ENCODE measurements around the gene WDR64.

The WDR64 gene

DNA sequence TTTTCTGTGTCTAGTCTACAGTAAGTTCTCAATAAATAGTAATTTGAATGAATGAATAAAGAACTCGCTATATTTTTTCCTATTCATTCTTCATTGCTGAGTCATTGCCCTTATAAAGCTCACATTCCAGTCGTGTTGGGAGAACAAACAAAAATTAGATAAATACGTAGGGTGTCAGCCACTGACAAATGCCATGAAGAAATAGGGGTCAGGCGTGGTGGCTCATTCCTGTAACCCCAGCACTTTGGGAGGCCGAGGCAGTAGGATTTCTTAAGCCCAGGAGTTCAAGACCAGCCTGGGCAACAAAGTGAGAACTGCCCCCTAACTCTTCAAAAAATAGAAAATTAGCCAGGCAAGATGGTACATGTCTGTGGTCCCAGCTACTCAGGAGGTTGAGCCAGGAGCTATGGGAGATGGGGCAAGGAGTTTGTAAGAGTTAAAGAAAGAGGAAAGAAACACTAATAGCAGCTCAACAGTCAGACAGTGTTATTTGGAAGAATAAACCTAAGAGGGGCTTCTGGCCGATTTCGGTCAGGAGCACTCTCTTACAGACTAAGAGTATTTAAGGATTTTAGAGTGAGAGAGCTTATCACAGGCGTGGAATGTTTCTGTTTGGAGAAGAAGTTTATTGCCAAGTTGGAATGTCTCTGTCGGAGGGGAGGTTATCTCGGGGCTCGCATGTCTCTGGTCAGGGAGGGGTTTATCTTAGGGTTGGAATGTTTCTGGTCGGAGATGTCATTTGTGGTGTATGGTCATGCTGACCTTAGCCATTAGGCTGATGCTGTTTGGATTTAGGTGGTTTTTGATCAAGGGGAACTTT lies 10.1 kb upstream of the WDR64 start:
- TF ChIP-seq, protein P1, sequence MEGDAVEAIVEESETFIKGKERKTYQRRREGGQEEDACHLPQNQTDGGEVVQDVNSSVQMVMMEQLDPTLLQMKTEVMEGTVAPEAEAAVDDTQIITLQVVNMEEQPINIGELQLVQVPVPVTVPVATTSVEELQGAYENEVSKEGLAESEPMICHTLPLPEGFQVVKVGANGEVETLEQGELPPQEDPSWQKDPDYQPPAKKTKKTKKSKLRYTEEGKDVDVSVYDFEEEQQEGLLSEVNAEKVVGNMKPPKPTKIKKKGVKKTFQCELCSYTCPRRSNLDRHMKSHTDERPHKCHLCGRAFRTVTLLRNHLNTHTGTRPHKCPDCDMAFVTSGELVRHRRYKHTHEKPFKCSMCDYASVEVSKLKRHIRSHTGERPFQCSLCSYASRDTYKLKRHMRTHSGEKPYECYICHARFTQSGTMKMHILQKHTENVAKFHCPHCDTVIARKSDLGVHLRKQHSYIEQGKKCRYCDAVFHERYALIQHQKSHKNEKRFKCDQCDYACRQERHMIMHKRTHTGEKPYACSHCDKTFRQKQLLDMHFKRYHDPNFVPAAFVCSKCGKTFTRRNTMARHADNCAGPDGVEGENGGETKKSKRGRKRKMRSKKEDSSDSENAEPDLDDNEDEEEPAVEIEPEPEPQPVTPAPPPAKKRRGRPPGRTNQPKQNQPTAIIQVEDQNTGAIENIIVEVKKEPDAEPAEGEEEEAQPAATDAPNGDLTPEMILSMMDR (IDR thresholded peaks at IDR 0.05): no peak
- no peak overlapping the region for H3K9ac ChIP-seq
- no peaks in the 10 kb centered on the region for H3K36me3 ChIP-seq (ENCODE audit: control insufficient read depth, insufficient read depth, low read length)
- H3K27me3 ChIP-seq (ENCODE audit: control insufficient read depth, insufficient read depth, low read length): no peaks in the 10 kb centered on the region
- no peak overlapping the region for H3K4me3 ChIP-seq (ENCODE audit: low read depth, low read length)
- no peak overlapping the region for H3K27ac ChIP-seq
- H3K9me3 ChIP-seq (ENCODE audit: control insufficient read depth, low read length): no peaks in the 10 kb centered on the region
- H3K4me2 ChIP-seq (ENCODE audit: low read length): no peak overlapping the region
- peaks cover 4% of the 10 kb centered on the region for H3K4me1 ChIP-seq
- H3K79me2 ChIP-seq: no peaks in the 10 kb centered on the region
- H2AFZ ChIP-seq: no peak overlapping the region

GRCh38 chr1:241642593-241642944 lies 9.5 kb upstream of the WDR64 start:
- H3K79me2 ChIP-seq: no peaks in the 10 kb centered on the region
- H2AFZ ChIP-seq: no peak overlapping the region
- H3K9ac ChIP-seq: no peak overlapping the region
- H3K36me3 ChIP-seq (ENCODE audit: control insufficient read depth, insufficient read depth, low read length): no peaks in the 10 kb centered on the region
- TF ChIP-seq, protein P1 (IDR thresholded peaks at IDR 0.05): no peak
- no peak overlapping the region for H3K27ac ChIP-seq
- H3K4me3 ChIP-seq (ENCODE audit: low read depth, low read length): no peak overlapping the region
- no peaks in the 10 kb centered on the region for H3K9me3 ChIP-seq (ENCODE audit: control insufficient read depth, low read length)
- no peak overlapping the region for H3K4me2 ChIP-seq (ENCODE audit: low read length)
- H3K4me1 ChIP-seq: peaks cover 2% of the 10 kb centered on the region
- H3K27me3 ChIP-seq (ENCODE audit: control insufficient read depth, insufficient read depth, low read length): no peaks in the 10 kb centered on the region

DNA sequence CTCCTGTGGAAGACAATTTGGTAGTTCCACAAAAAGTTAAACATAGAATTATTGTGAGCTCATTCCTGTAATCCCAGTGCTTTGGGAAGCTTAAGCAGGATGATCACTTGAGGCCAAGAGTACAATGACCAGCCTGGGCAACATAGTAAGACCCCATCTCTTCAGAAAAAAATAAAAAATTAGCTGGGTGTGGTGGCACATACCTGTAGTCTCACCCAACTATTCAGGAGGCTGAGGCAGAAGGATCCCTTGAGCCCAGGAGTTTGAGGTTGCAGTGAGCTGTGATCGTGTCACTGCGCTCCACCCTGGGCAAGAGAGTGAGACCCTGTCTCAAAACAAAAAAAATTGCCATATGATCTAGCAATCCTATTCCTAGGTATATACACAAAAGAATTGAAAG lies 7.8 kb upstream of the WDR64 start:
- TF ChIP-seq, protein P1 (IDR thresholded peaks at IDR 0.05): no peak
- H3K4me1 ChIP-seq: no peaks in the 10 kb centered on the region
- H3K9ac ChIP-seq: no peak overlapping the region
- H3K4me2 ChIP-seq (ENCODE audit: low read length): no peak overlapping the region
- H3K27ac ChIP-seq: no peak overlapping the region
- no peaks in the 10 kb centered on the region for H3K27me3 ChIP-seq (ENCODE audit: control insufficient read depth, insufficient read depth, low read length)
- no peaks in the 10 kb centered on the region for H3K36me3 ChIP-seq (ENCODE audit: control insufficient read depth, insufficient read depth, low read length)
- H3K4me3 ChIP-seq (ENCODE audit: low read depth, low read length): no peak overlapping the region
- H2AFZ ChIP-seq: no peak overlapping the region
- no peaks in the 10 kb centered on the region for H3K79me2 ChIP-seq
- no peaks in the 10 kb centered on the region for H3K9me3 ChIP-seq (ENCODE audit: control insufficient read depth, low read length)

- H3K4me1 ChIP-seq: no peaks in the 10 kb centered on the region
- no peak overlapping the region for H3K4me3 ChIP-seq (ENCODE audit: low read depth, low read length)
- H3K79me2 ChIP-seq: no peaks in the 10 kb centered on the region
- no peak overlapping the region for H3K27ac ChIP-seq
- TF ChIP-seq, protein P1 (IDR thresholded peaks at IDR 0.05): no peak
- no peaks in the 10 kb centered on the region for H3K36me3 ChIP-seq (ENCODE audit: control insufficient read depth, insufficient read depth, low read length)
- no peaks in the 10 kb centered on the region for H3K9me3 ChIP-seq (ENCODE audit: control insufficient read depth, low read length)
- no peak overlapping the region for H3K9ac ChIP-seq
- H3K4me2 ChIP-seq (ENCODE audit: low read length): no peak overlapping the region
- H2AFZ ChIP-seq: no peak overlapping the region
- no peaks in the 10 kb centered on the region for H3K27me3 ChIP-seq (ENCODE audit: control insufficient read depth, insufficient read depth, low read length)
Measured at GRCh38 chr1:241645199-241645598, 6.9 kb upstream of the WDR64 start.

DNA sequence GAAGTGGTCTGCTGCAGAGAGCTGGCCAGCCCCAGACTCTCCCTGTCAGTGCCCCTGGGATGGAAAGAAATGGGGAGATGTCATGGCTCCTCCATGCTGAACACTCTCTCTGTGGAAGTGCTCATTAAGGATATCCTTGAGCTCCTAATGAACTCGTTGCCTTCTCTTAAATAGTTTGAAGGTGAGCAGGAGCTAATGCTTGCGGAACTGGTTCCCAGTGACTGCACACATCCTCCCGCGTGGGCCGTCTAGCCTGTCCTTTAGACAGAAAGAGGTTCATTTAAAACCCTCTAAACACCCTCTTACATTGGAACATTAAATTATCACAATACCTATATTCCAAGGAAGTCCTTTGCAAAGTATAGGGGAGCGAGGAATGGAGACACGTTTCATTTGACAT lies 5.9 kb upstream of the WDR64 start:
- TF ChIP-seq, protein P1 (IDR thresholded peaks at IDR 0.05): no peak
- Histone ChIP-seq H3K79me2 (no peaks in the 10 kb centered on the region), H3K4me1 (no peaks in the 10 kb centered on the region), H3K4me3 (ENCODE audit: low read depth, low read length) (no peak overlapping the region), H3K9ac (no peak overlapping the region), H3K27me3 (ENCODE audit: control insufficient read depth, insufficient read depth, low read length) (no peaks in the 10 kb centered on the region), H3K4me2 (ENCODE audit: low read length) (no peak overlapping the region), H3K36me3 (ENCODE audit: control insufficient read depth, insufficient read depth, low read length) (no peaks in the 10 kb centered on the region), H3K27ac (no peak overlapping the region), H3K9me3 (ENCODE audit: control insufficient read depth, low read length) (no peaks in the 10 kb centered on the region), H2AFZ (no peak overlapping the region)
